SK-N-MC (cell line): ENCODE results near the gene SIPA1L2.

Experiments used
- EZH2 ChIP-seq: fragments of 200-600 bp; sonication (generic); IDR thresholded peaks from one replicate; pipeline ENCODE4 v1.6.1; 2017; ENCODE audit warnings: antibody characterized with exemption
- POLR2AphosphoS5 ChIP-seq: IDR thresholded peaks from 2 replicates; pipeline ENCODE4 v1.6.1; 2012; ENCODE audit warnings: mild to moderate bottlenecking, low read depth, low read length, borderline replicate concordance

GRCh38 chr1:232673256-232673655 is 43.3 kb upstream of the SIPA1L2 start:
- no peak for TF ChIP-seq POLR2AphosphoS5
- no peak for TF ChIP-seq EZH2
